PC-3 (cell line): ENCODE data around the gene FKBP14.

Experiments
- EZH2 ChIP-seq: fragments of 300-600 bp; sonication (generic); IDR thresholded peaks from one replicate; pipeline ENCODE4 v1.6.1; 2017; ENCODE audit warnings: antibody characterized with exemption, mild to moderate bottlenecking, low read length; ENCODE audit not compliant: unreplicated experiment
- TF ChIP-seq, protein P1 (sequence below): fragments of 300-600 bp; sonication (generic); conservative IDR thresholded peaks from 2 replicates; pipeline ENCODE4 v1.5.1; 2017; ENCODE audit warnings: antibody characterized with exemption, low read depth, mild to moderate bottlenecking, low read length

DNA sequence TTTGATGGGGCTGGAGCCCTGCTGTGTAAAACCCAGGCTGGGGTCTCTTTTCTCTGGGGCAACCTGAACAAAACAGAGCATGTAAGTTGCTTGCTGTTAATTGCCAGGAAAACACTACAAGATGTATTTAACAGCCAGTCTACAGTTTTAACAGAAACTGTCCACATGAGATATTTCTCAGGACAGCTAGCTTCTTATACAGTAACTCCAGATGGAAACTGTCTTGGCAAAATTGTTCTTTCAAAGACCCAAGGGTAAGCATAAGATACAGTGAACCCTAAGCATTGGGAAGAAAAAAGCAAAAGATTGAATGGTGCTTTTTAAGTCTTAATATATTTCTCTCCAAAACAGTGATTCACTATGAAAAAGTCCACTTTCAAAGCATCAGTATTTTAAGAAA lies 8.1 kb downstream of the FKBP14 start:
- TF ChIP-seq, protein P1, sequence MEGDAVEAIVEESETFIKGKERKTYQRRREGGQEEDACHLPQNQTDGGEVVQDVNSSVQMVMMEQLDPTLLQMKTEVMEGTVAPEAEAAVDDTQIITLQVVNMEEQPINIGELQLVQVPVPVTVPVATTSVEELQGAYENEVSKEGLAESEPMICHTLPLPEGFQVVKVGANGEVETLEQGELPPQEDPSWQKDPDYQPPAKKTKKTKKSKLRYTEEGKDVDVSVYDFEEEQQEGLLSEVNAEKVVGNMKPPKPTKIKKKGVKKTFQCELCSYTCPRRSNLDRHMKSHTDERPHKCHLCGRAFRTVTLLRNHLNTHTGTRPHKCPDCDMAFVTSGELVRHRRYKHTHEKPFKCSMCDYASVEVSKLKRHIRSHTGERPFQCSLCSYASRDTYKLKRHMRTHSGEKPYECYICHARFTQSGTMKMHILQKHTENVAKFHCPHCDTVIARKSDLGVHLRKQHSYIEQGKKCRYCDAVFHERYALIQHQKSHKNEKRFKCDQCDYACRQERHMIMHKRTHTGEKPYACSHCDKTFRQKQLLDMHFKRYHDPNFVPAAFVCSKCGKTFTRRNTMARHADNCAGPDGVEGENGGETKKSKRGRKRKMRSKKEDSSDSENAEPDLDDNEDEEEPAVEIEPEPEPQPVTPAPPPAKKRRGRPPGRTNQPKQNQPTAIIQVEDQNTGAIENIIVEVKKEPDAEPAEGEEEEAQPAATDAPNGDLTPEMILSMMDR: no peak
- TF ChIP-seq EZH2: no peak
